Activated naive CD8-positive, alpha-beta T cell treated with anti-CD3 and anti-CD28 coated beads, Interleukin-2, amount 50 U/mL, for 16 hours (primary cell): ENCODE measurements around the gene PTPRR.

Experiments used
- DNase-seq: peaks from one replicate; pipeline ENCODE4 v3.0.0-alpha.2; 2020; ENCODE audit warnings: low read depth, low spot score

The PTPRR gene

DNA sequence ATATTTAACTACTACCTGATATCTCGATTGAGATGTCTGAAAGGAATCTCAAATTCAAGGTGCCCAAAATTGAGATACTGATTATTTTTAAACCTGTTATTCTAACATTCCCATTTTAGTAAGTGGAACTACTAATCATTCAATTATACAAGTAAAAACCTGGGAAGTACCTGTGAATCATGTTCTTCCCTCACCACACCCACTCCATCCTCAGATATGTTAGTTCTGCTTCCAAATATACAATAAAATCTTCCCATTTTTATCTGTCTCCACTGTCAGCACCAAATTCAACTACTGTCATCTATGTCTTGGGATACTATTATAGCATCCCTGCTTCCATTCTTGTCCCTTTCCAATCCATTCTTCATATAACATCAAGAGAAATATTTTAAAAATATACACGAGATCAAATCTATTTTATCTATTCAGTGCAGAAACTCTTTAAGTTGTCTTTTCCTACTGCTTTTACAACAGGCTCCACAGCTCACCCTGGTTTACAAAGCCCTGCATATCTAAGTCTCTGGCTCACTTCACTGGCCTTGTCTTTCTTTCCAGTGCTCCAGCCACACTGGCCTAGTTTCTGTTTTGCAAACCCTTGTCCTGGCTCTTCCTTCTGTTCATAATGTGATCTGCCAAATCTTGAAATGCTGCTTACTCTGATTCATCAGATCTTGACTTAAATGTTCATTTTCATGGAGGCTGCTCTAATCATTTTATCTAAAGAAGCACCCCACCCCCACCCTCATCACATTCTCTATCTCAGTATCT lies 122.3 kb downstream of the PTPRR start:
- no peak for DNase-seq

- no peak for DNase-seq
These were observed 123.5 kb downstream of the PTPRR start for GRCh38 chr12:70796989-70797388.

DNA sequence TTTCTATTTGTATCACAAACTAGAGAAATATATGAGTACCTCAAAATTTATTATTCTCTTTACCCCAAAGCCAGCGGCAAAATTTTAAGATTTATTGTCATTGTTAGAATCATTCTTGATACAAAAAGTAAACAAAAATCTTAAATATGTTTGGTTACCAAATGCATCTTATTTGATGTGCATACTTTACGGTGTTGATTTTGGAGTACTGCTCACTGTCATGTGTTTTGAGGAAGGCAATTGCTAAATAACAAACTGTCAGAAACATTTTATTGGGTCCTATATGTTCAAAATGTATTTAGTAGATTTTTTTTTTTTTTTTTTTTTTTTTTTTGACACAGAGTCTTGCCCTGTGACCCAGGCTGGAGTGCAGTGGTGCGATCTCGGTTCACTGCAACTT lies 124.9 kb downstream of the PTPRR start:
- no peak for DNase-seq

DNA sequence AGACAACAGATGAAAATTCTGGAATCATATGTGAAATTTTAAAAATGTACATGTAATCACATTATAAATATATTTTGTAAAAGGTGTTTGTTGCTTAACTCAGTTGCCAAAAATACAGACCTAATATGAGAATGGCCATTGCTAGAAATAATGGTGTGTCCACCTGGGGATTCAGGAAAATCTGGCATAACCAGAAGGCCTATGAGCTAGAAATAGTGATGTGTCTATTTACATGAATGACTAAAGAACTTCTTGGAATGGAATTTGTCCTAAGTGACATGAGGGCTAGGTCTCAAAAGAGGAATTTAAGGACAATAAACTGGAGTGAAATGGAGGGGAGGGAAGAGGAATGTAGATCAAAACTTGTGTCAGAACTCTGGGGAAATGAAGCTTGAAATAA lies 126.4 kb downstream of the PTPRR start:
- DNase-seq = no peak

- no peak for DNase-seq
These were observed 131.8 kb downstream of the PTPRR start for GRCh38 chr12:70788774-70789173.

DNA sequence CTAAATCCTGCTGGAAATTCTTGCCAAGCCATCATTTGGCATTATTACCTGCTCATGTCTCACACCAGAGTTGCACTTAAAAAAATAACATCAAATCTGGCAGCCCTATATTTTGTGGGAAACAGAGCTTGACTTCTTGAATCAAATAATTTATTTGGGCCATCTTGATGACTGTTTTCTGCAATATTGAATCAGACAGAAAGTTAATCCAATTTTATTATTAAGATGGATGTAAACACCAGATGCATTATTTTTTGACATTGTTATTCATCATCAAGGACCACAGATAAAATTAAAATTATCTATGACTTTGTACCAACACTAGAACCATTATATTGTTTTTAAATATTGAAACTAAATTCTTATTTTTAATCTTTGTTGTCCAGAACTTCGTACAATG lies 132.9 kb downstream of the PTPRR start:
- DNase-seq = no peak

DNA sequence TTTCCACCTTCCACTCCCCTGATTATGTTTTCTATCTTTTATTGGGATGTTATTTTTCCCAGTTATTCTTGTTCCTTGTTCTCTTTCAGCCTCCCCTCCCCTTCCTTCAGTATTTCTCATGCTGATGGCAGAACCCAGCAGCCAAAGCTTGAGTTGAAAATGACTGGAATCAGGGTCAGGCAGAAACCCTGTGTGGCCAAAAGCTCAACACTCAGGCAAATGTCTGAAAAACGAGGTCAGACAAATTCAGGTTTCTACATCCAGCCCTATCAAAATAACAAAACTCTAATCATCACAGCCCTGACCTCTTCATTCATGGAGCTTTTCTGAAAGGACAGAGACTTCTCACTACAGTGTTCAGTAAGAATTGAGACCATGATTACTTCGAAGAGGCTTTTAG lies 134.6 kb downstream of the PTPRR start:
- no peak for DNase-seq

- no peak for DNase-seq
These were observed 136.4 kb downstream of the PTPRR start for GRCh38 chr12:70784042-70784668.

DNA sequence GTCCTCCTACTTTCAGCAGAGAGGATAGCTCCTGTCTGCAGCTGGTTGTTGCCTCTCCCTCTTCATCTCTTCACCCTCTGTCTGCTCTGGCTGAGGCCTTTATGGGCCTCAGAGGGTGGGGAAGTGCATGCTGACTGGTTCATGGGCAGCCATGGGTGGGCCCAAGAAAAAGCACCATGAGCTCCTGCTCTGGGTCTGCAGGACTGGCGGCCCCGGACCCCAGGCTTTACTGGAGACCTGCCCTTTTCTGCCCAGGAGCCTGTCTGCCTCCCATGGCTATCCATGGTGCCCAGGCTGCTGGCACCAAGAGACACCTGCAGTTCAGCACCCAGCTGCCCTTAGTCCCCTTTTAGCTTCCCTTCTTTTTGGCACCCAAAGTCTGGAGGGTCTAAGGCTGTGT lies 137.1 kb downstream of the PTPRR start:
- no peak for DNase-seq

GRCh38 chr12:70779250-70779649 lies 141.3 kb downstream of the PTPRR start:
- no peak for DNase-seq

DNA sequence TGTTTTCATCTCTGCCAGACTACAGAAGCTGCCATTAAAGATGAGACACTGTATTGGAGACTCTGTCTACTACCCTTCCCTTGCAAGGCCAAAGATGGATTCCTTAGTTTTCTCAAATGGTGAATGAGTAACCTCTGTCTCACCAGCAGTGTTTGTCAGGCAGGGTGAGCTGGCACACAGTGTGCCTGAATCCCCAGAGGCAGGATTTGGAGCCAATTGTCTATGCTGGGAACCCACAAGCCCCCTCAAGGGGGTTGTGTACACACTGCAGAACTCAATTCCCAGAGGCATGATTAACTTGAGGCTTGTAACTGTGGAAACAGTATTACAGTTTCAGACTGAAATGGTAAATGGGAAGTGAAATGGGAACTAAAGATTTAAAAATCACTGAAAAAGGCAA lies 146.5 kb downstream of the PTPRR start:
- no peak for DNase-seq

GRCh38 chr12:70772836-70773235 lies 147.7 kb downstream of the PTPRR start:
- no peak for DNase-seq

DNA sequence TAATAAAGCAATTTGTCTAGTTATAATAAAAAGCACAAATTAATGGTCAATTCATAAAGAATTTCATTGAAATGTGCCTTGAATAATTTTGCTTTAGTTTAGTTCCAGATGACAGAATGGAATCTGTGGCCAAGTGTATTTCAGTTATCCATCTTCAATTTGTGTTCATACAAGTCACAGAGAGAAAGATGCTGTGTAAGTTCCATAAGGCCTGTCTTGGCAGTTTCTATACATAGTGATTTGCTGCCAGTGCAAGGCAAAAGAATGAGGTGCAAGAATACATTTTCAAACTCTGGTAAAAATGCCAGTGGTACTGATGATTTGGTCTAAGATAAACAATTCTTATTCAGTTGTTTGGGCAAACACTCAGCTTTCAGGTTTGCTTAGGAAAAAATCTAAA lies 149.0 kb downstream of the PTPRR start:
- no peak for DNase-seq

DNA sequence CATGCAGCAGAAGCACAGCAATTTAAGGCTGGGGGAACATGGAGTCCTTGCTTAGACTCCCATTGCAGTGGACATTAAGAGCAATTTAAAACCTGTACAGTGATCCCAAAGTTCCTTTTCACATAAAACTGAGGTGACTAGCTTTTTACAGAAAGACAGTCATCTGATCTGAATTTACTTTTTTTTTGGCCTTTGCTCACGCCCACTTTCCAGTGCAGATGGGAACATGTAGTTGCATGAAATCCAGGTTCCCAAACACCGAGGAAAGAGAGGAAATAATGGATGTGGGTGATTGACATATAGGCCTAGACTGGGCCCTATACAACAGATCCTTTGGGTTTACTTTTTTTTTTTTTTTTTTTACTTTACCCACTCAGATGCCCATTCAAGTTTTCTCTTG lies 156.9 kb downstream of the PTPRR start:
- DNase-seq = no peak

DNA sequence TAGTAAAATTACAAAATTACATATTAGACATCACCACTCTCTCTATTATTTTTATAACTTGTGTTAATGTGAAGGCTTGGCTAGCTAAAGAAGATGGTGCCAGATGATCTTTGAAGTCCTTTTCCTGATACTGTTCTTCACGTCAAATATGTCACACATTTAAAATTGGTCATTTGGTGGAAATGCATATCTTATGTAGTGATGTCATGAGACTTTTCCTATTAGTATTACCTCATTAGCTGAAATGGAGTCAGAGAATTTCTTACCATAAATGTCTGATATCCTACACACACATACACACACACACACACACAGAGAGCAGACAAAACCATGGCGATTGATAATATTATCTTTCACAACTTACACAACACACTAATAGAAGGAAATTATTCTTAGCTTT lies 158.5 kb downstream of the PTPRR start:
- DNase-seq = no peak

GRCh38 chr12:70759161-70759918 lies 161.2 kb downstream of the PTPRR start:
- no peak for DNase-seq

DNA sequence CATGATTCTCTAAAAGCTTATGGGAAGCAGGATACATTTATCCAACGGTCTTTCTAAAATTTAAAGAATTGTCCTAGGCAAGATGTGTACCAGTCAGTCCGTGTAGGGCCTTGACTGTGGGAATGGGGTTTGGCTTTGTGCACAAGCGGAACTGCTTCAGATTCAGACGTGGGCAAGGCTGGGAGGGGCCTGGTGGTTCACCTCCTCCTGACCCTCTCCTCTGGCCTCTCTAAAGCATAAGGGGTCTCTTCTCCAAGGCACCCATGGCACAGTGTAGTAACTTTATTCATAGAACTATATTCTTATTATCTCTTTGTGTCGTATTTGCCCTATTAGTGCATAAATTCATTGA lies 162.1 kb downstream of the PTPRR start:
- no peak for DNase-seq

DNA sequence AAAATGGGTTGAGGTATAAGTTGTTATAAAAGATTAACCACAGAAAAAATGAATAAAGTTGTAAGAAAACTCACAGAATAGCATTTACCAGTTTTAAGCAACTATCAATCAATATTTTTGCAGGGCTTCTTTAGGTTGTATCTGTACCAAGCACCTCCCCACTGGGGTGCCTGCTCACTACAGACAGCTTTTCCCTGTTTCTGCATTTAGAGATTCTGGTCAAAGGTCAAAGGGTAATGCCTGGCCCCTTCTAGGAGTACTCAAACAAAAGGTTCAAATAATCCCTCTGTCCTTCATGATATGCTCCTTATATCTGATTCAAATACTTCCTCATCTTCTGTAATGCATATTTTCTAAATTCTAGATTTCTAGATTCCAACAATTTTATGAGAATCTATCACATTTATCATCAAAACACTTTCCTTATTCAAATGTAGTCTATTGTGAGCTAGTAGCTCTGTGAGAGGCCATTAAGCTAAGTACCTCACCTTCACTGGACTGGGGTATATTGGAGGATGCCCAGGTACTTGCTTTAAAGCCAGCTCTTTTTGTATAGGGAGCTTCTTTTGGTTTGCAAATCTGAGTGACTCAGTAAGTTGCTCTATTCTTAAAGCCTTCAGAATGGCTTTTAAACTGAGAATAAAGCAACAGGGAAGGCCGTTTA lies 162.6 kb downstream of the PTPRR start:
- no peak for DNase-seq

DNA sequence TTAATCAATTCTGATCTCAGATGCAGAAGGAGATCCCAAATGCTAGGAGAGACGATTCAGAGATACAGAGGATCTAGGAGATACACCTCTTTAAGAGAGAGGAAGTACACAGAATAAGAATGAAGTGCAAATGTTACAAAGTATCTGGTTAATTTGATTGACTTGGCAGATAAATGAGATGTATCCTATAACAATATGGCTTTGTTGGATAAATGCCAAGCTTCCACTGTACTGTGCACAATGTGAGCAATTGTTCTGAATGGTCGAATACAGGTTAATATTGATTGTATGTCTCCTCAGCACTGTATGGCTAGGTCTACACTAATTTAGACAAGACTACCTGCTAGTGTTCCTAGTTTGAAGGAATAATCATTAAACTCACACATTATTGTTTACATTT lies 163.7 kb downstream of the PTPRR start:
- no peak for DNase-seq

GRCh38 chr12:70756118-70756517 lies 164.4 kb downstream of the PTPRR start:
- no peak for DNase-seq

DNA sequence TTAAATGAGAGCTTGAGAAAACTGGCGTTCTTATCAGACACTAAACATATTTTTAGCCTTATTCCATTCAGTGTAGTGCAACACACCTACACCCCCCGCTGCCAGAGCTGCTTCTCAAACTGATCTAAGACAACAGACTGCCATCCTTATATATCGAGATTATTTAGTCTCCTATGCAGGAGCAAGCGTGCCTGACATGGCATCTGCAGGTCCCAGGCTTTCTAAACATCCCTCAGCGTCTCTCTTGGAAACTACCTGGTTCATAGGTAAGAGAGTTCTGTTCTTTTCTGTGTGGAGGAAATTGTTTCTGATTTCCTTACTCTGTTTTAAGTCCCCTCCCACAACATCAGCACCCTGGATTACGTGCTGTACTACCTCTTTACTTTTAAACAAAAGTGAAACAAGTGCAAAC lies 166.2 kb downstream of the PTPRR start:
- DNase-seq = no peak

DNA sequence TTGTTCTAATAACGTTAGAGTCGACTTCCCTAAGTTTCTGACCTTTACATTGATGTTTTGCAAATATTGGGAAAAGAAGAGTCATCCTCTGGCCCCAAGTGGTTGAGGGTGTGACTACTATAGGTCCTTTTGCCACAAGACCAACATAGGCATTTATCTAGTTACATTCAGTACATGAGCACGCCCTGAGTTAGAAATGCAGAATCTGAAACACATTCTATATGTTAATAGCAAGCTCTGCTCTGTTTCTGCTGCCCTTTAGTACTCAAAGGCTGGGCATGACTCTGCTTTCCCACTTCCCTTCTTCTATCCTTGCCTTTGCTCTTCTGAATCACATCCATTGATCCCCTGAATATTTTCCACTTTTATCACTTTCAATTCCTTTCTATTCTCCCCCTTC lies 168.2 kb downstream of the PTPRR start:
- no peak for DNase-seq
